AG04450 (cell line): ENCODE data around the gene EHD2. TPM values are rescaled to one million over a fixed set of nuclear protein-coding genes. Genes with fewer than 3 reads are reported as not detected.

Experiments used
- CTCF ChIA-PET: fragments of 300-600, 350-600 bp; formaldehyde crosslinking; extraction: SDS; loops from one replicate; lab custom pipeline; 2022; ENCODE audit warnings: antibody characterized with exemption, inconsistent platforms; lab: Charles Lee
- POLR2A ChIA-PET: fragments of 350-600 bp; formaldehyde crosslinking; extraction: SDS; loops from one replicate; lab custom pipeline; 2021; ENCODE audit warnings: antibody characterized with exemption, inconsistent platforms; lab: Yijun Ruan, JAX
- DNase-seq: peaks from one replicate; pipeline ENCODE4 v3.0.0-alpha.2; 2011; ENCODE audit warnings: low read depth, low spot score
- H3K27ac ChIP-seq: one replicate; pipeline ENCODE4 v1.5.1; 2012; ENCODE audit warnings: low read depth, low read length, control low read depth
- H3K27me3 ChIP-seq: one replicate; pipeline ENCODE4 v1.6.0; 2012; ENCODE audit warnings: low read length; ENCODE audit not compliant: control insufficient read depth, insufficient read depth
- H3K4me3 ChIP-seq: 2 replicates; pipeline ENCODE4 v1.5.1; 2011; ENCODE audit warnings: mild to moderate bottlenecking, low read depth, low read length, control low read depth
- H3K9me3 ChIP-seq: 2 replicates; pipeline ENCODE4 v1.5.1; 2012; ENCODE audit warnings: low read length; ENCODE audit not compliant: control insufficient read depth, insufficient read depth
- CTCF ChIP-seq: IDR thresholded peaks from 2 replicates; pipeline ENCODE4 v1.5.1; 2011; ENCODE audit warnings: low read depth, low read length, control low read depth, inconsistent platforms
- polyA plus RNA-seq: library from polyadenylated mRNA; depleted of rRNA; stranded (reverse); fragments of >200 nt; gene quantifications from 2 replicates; pipeline ENCODE4 v1.2.3, GENCODE V29; 2011

The EHD2 gene
- polyA plus RNA-seq, 1 experiment, result 84.0 TPM

- CTCF ChIA-PET, result interaction anchor here (0.6 kb wide), 1 partner anchor 16 kb away, joined by 3 read pairs; no protein-coding TSS in a partner anchor
- no peak for TF ChIP-seq CTCF
- Histone ChIP-seq H3K9me3 (peaks cover 6% of the 10 kb centered on the region; the same call in 1 of the 2 replicates), H3K4me3 (no peak overlapping the region), H3K27me3 (no peaks in the 10 kb centered on the region), H3K27ac (no peak overlapping the region)
- DNase-seq, result no peak
- POLR2A ChIA-PET, result interaction anchor here (0.6 kb wide), 1 partner anchor 56 kb away, joined by 7 read pairs; no protein-coding TSS in a partner anchor
These were observed 17.7 kb downstream of the EHD2 start for GRCh38 chr19:47730910-47731309.

GRCh38 chr19:47735131-47735530, 21.9 kb downstream of the EHD2 start:
- no peaks in the 10 kb centered on the region for H3K27me3 ChIP-seq
- ChIA-PET POLR2A (interaction anchor here (1.5 to 4.1 kb wide), 4 partner anchors 8 to 22 kb away, joined by 4 to 36 read pairs (median 6); no protein-coding TSS in a partner anchor), CTCF (interaction anchor here (2.4 kb wide), 1 partner anchor 22 kb away, joined by 11 read pairs; the partner anchor contains the start of gene EHD2)
- no peak for TF ChIP-seq CTCF
- H3K9me3 ChIP-seq, result peaks cover 4% of the 10 kb centered on the region
- no peak overlapping the region for H3K4me3 ChIP-seq
- no peak overlapping the region for H3K27ac ChIP-seq
- DNase-seq, result no peak

GRCh38 chr19:47740866-47741519, 27.8 kb downstream of the EHD2 start:
- H3K9me3 ChIP-seq, result peaks cover 11% of the 10 kb centered on the region
- TF ChIP-seq CTCF, result no peak
- CTCF ChIA-PET, result interaction anchor here (2.7 kb wide), 1 partner anchor 28 kb away, joined by 14 read pairs; the partner anchor contains the start of gene EHD2
- POLR2A ChIA-PET, result interaction anchor here (0.6 to 3.3 kb wide), 6 partner anchors 9 to 32 kb away, joined by 3 to 20 read pairs (median 4); partner anchors contain the start of gene EHD2
- H3K4me3 ChIP-seq, result no peak overlapping the region
- no peaks in the 10 kb centered on the region for H3K27me3 ChIP-seq
- H3K27ac ChIP-seq, result no peak overlapping the region
- no peak for DNase-seq

- H3K4me3 ChIP-seq, result no peak overlapping the region
- ChIA-PET POLR2A (interaction anchor here (0.7 to 3.3 kb wide), 4 partner anchors 10 to 22 kb away, joined by 3 to 20 read pairs (median 8); no protein-coding TSS in a partner anchor), CTCF (interaction anchor here (2.7 kb wide), 1 partner anchor 29 kb away, joined by 14 read pairs; the partner anchor contains the start of gene EHD2)
- TF ChIP-seq CTCF, result no peak
- peak overlapping the region; percentile 11 for H3K27ac ChIP-seq
- peaks cover 10% of the 10 kb centered on the region for H3K9me3 ChIP-seq
- no peaks in the 10 kb centered on the region for H3K27me3 ChIP-seq
- DNase-seq, result no peak
These were observed 28.4 kb downstream of the EHD2 start for GRCh38 chr19:47741544-47742140.
